GM12873 (cell line): ENCODE measurements around the gene EPS8.

Source experiments
- TF ChIP-seq, protein P1 (sequence below): IDR thresholded peaks from 2 replicates; pipeline ENCODE4 v1.5.1; 2012; ENCODE audit warnings: low read depth, mild to moderate bottlenecking, moderate library complexity, low read length, control low read depth; ENCODE audit not compliant: insufficient read depth; ENCODE audit errors: missing control alignments

EPS8 gene

DNA sequence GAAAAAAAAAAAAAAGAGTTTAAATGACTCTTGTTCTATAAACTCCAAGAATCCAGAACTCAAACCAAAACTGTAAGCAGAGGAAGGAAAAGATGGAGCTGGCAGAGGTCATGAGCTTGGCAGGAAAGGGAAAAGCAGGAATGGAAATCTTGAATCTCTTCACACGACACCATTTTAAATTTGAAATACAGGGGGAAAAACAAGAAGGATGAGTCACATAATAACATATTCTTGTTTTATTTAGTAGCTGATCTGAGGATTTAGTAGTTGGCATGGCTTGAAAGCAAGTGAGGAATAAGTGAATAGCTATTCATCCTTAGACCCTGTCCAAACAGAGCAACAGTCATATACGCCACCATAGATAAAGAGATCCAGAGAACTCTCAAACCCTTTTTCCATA lies 35.0 kb downstream of the EPS8 start:
- TF ChIP-seq, protein P1, sequence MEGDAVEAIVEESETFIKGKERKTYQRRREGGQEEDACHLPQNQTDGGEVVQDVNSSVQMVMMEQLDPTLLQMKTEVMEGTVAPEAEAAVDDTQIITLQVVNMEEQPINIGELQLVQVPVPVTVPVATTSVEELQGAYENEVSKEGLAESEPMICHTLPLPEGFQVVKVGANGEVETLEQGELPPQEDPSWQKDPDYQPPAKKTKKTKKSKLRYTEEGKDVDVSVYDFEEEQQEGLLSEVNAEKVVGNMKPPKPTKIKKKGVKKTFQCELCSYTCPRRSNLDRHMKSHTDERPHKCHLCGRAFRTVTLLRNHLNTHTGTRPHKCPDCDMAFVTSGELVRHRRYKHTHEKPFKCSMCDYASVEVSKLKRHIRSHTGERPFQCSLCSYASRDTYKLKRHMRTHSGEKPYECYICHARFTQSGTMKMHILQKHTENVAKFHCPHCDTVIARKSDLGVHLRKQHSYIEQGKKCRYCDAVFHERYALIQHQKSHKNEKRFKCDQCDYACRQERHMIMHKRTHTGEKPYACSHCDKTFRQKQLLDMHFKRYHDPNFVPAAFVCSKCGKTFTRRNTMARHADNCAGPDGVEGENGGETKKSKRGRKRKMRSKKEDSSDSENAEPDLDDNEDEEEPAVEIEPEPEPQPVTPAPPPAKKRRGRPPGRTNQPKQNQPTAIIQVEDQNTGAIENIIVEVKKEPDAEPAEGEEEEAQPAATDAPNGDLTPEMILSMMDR, result no peak

DNA sequence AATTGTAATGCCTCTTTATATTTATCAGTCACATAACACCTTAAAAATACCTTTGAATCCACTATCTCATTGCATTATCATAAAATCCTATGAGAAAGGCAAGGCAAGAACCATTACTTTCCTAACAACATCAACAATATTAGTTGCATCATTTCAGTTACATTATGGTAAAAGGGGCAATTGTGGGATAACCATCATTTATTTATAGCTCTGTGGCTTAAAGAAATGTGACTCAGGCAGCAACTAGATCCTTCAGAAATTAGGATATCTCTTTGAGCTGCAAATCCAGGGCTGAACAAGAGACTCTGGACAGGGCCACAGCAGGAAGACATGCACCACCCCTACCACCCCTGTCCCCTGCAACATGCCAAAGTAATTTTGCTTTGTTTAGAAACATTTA lies 36.4 kb downstream of the EPS8 start:
- TF ChIP-seq, protein P1, result no peak

DNA sequence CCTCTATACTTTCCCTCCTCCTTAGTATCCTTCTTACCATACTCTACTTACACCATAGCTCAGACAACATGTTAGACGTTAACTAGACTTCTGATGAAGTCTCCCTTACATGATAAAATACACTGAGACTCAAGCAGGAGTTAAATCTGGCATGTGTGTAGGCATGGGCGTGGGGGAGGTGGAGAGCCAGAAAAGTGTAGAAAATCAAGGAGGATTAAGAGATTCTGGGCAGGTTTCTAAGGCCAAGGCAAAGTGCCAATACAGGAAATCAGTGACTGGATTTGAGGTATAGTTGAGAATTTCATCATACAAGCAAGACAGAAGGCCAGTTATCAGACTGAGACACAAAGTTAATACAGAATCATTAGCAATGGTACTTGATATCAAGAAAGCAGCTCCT lies 37.4 kb downstream of the EPS8 start:
- TF ChIP-seq, protein P1, result no peak

DNA sequence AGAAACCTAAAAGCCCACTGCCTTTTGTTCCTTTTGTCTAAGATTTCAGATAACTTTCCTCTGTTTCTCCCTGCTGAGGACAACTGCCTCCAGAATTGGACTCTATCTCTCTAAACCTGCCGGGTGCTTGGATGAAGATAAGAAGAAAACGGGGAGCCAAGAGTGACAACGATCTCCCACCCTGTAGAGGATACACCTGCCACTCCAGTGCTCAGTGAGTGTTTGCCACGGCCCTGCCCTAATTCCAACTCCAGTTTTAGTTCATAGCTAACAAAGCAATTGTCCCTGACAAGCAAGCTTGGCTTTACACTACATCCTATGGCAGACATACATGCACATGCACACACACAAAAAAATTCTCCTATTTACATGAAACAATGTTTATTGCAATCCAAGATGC lies 39.3 kb downstream of the EPS8 start:
- TF ChIP-seq, protein P1, result no peak

DNA sequence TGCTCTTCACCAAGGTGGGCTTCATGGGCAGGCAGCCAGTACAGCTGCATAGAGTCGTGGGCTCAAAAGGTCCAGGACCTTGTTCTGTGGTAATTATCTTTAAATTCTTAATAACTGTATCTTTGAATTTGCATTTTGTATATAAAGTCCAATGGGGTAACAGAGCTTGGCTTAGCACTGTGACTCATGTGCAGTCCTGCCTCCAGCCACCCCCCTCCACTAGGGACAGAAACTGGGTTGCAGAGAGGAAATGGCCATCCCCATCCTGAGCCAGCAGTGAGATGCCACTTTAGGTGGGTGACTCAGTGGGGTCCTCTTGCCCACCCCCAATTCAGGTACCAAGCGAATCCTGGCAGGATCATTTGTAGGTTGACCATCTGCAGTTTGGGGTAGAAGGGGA lies 48.1 kb downstream of the EPS8 start:
- TF ChIP-seq, protein P1, result no peak

DNA sequence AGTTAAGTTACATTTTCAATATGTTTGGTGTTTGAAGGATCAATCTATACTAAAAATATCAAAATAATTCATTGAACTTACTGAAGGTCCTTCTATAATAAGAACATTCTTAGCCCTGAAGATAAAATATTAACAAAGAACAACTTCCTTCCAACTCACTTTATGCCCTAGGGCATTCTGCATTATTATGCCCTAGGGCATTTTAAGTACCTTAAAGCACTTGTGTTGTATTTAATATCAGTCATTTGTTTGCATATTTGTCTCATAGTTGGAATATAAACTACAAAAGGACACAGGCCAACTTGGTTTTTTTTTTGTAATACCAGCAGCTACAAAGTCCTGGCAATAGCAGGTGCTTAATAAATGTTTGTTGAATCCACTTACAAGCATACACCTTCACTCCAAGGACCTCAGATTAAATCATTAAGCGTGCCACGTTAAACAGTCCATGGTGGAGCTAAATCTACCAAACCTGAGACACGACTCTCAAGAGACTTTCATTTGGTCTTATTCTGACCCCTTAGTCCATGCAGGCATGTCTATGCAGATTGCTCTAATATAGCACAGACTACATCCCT lies 50.7 kb downstream of the EPS8 start:
- TF ChIP-seq, protein P1, result no peak

DNA sequence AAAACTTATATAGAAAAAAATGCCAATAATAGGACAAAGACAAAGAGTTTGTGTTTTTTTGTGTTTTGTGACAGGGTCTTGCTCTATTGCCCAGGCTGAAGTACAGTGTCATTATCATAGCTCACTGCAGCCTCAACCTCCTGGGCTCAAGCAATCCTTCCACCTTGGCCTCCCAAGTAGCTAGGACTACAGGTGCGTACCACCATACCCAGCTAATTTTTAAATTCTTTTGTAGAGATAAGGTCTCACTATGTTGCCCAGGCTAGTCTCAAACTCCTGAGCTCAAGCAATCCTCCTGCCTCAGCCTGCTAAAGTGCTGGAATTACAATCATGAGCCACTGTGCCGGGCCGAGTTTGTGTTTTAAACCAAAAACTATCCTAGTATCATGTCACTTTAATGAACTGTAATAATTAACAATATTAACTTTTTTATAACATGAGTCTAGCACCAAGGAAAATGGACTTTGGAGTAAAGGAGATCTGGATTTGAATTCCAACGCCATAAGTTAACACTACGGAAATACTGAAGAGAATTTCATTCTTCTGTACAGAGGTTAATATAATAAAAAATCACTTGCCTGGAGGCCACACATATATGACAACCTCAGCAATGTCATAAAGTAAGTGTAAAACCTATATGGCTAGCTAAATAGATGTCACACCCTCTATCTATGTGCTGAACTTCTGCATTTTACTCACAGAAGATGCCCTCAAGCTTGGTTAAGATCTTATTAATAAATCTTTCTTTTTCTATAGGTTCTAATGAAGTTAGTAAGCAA lies 53.2 kb downstream of the EPS8 start:
- TF ChIP-seq, protein P1, result no peak
